HepG2 (cell line): Measurements from ENCODE around the gene NARF. TPM values are rescaled to one million over a fixed set of nuclear protein-coding genes. Genes with fewer than 3 reads are reported as not detected.

ENCODE experiments used
- FOXK2 ChIP-seq: fragments of 450-650 bp; IDR thresholded peaks from 2 replicates; pipeline ENCODE4 v1.6.1; 2016
- GABPA ChIP-seq, 2 experiments: IDR thresholded peaks; 2 replicates each; pipeline ENCODE4 v1.6.1; 2011 to 2016; ENCODE audit warnings: low read depth in 2 of 2, low read length in 1 of 2, missing biosample characterization in 1 of 2, missing genetic modification characterization in 1 of 2
- GLI4 ChIP-seq: sonication (generic); formaldehyde crosslinking; IDR thresholded peaks from 2 replicates; pipeline ENCODE4 v1.5.1; 2020; ENCODE audit warnings: missing genetic modification reagents, mild to moderate bottlenecking, moderate library complexity, borderline replicate concordance
- HNRNPH1 ChIP-seq: fragments of 200-400 bp; formaldehyde crosslinking; optimal IDR thresholded peaks from 2 replicates; pipeline ENCODE3; 2017; ENCODE audit warnings: mild to moderate bottlenecking, low read depth, low read length
- HNRNPK ChIP-seq: fragments of 200-400 bp; formaldehyde crosslinking; IDR thresholded peaks from 2 replicates; pipeline ENCODE4 v1.6.1; 2018; ENCODE audit warnings: low read length, low read depth, moderate library complexity, mild to moderate bottlenecking; ENCODE audit not compliant: poor library complexity, severe bottlenecking
- KLF6 ChIP-seq: IDR thresholded peaks from 2 replicates; pipeline ENCODE4 v1.8.0; 2016; ENCODE audit warnings: missing biosample characterization, missing genetic modification reagents
- MED8 ChIP-seq: sonication (generic); formaldehyde crosslinking; IDR thresholded peaks from 2 replicates; pipeline ENCODE4 v1.8.1; 2023; ENCODE audit warnings: mild to moderate bottlenecking, missing genetic modification reagents; ENCODE audit not compliant: insufficient replicate concordance
- NR2F1 ChIP-seq, 2 experiments: fragments of 450-650 bp in 1 of 2; formaldehyde crosslinking in 1 of 2; IDR thresholded peaks; 2 replicates each; pipeline versions ENCODE4 v1.5.0 to v1.6.1; 2016 to 2020; ENCODE audit warnings: mild to moderate bottlenecking in 1 of 2, missing compliant biosample characterization in 1 of 2, missing genetic modification reagents in 1 of 2, moderate library complexity in 1 of 2
- TOPORS ChIP-seq: sonication (generic); formaldehyde crosslinking; IDR thresholded peaks from 2 replicates; pipeline ENCODE4 v1.8.0; 2023; ENCODE audit warnings: mild to moderate bottlenecking, missing genetic modification reagents
- ZBTB8A ChIP-seq: sonication (generic); formaldehyde crosslinking; IDR thresholded peaks from 2 replicates; pipeline ENCODE4 v1.4.0; 2020; ENCODE audit warnings: mild to moderate bottlenecking, low read depth, missing genetic modification reagents, borderline replicate concordance
- ZMYM4 ChIP-seq: sonication (generic); formaldehyde crosslinking; IDR thresholded peaks from 2 replicates; pipeline ENCODE4 v1.8.1; 2023; ENCODE audit warnings: mild to moderate bottlenecking, missing genetic modification reagents
- ZNF3 ChIP-seq: IDR thresholded peaks from 2 replicates; pipeline ENCODE4 v1.7.0; 2017; ENCODE audit warnings: inconsistent platforms
- ZNF331 ChIP-seq: sonication (generic); formaldehyde crosslinking; IDR thresholded peaks from 2 replicates; pipeline ENCODE4 v1.4.0; 2020; ENCODE audit warnings: missing genetic modification reagents
- ZNF543 ChIP-seq: sonication (generic); formaldehyde crosslinking; IDR thresholded peaks from 2 replicates; pipeline ENCODE4 v1.4.0; 2020; ENCODE audit warnings: mild to moderate bottlenecking, missing genetic modification reagents
- ZNF629 ChIP-seq: sonication (generic); formaldehyde crosslinking; conservative IDR thresholded peaks from 2 replicates; pipeline ENCODE4 v1.5.0; 2020; ENCODE audit warnings: missing genetic modification reagents
- ZNF674 ChIP-seq: sonication (generic); formaldehyde crosslinking; IDR thresholded peaks from 2 replicates; pipeline ENCODE4 v1.5.0; 2020; ENCODE audit warnings: low read depth, mild to moderate bottlenecking, missing genetic modification reagents
- ZNF7 ChIP-seq: IDR thresholded peaks from 2 replicates; pipeline ENCODE4 v1.6.1; 2016; ENCODE audit warnings: missing biosample characterization, missing genetic modification reagents
- ZNF746 ChIP-seq: sonication (generic); formaldehyde crosslinking; IDR thresholded peaks from 2 replicates; pipeline ENCODE4 v1.8.0; 2022; ENCODE audit warnings: mild to moderate bottlenecking, missing genetic modification reagents
- ZNF775 ChIP-seq: sonication (generic); formaldehyde crosslinking; IDR thresholded peaks from 2 replicates; pipeline ENCODE4 v1.4.0; 2020; ENCODE audit warnings: missing genetic modification reagents, mild to moderate bottlenecking, moderate library complexity, borderline replicate concordance
- ZNF790 ChIP-seq: sonication (generic); formaldehyde crosslinking; IDR thresholded peaks from 2 replicates; pipeline ENCODE4 v1.8.0; 2022; ENCODE audit warnings: missing genetic modification reagents, mild to moderate bottlenecking, borderline replicate concordance
- polyA plus RNA-seq, 8 experiments: library from polyadenylated mRNA; depleted of rRNA in 3 of 8; stranded (reverse) in 7 of 8; unstranded in 1 of 8; fragments of >200 nt; fragmentation: Illumina TruSeq in 4 of 8; extraction: Trizol in 4 of 8; gene quantifications; 2 replicates each; pipeline versions ENCODE4 v1.2.1 to v1.2.3, GENCODE V29; 2011 to 2016; ENCODE audit warnings: low read depth in 4 of 8, missing spikeins in 1 of 8, mixed read lengths in 1 of 8; ENCODE audit not compliant: insufficient read depth in 1 of 8
- total RNA-seq, 5 experiments: library from RNA; depleted of rRNA; stranded (reverse); fragments of >200 nt; fragmentation: Illumina TruSeq; extraction: Trizol; gene quantifications; 2 replicates each; pipeline ENCODE4 v1.2.3, GENCODE V29; 2016; ENCODE audit warnings: low read depth in 1 of 5
- TF ChIP-seq, protein P1 (sequence below): conservative IDR thresholded peaks from 2 replicates; pipeline ENCODE4 v1.6.1; 2018; ENCODE audit warnings: missing genetic modification reagents
- TF ChIP-seq, protein P2 (sequence below): sonication (generic); formaldehyde crosslinking; IDR thresholded peaks from 2 replicates; pipeline ENCODE4 v1.4.0; 2020; ENCODE audit warnings: missing genetic modification reagents, mild to moderate bottlenecking, borderline replicate concordance
- TF ChIP-seq, protein P3 (sequence below): sonication (generic); formaldehyde crosslinking; IDR thresholded peaks from 2 replicates; pipeline ENCODE4 v1.5.0; 2020; ENCODE audit warnings: missing genetic modification reagents, mild to moderate bottlenecking, borderline replicate concordance

The NARF gene
- total and polyA plus RNA-seq, 2 of the 13 experiments (the other 11 are each of a cell fraction or from before 2014, with no cell fraction given) = 61.1 to 144 TPM

DNA sequence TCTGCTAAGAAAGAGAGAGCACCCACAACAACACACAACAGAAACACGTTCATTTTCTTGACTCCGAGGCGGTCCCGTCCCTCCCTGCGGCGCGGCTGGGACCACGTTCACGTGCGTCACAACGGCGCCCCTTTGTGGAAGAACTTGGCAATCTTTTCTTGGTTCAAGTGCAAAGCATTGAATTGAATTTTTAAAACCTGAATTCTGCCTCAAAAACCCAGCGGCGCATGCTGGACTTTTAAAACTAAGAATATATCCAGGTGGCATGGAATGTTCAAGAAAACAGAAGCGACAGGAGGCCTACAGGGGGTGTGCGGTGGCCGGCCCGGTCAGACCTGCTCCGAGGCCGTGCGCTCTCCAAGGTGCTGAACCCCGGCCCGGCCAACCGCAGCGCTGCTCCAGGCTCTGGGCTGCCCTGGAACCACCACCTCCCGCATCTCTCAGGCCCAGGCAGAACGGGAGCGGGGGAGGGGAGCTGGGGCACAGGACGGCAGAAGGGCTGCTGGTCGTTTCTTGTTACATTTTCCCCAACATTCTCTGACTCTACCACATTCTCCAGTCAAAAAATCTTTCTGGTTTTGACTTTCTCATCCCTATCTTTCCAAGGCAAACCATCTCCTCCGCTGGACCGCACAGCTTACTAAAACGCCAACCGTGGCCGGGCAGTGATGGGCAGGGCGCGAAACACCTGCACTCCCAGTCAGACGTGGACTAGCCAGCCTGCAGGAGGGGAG, 43.8 kb upstream of the NARF start (continued):
- TF ChIP-seq KLF6 (CRISPR knock-in tag) = peak; percentile 99
- no peak for TF ChIP-seq ZBTB8A (CRISPR knock-in tag)
- 0 out of 2 replicates have a peak, but pooled peaks have one; percentile 24 for TF ChIP-seq ZNF629 (CRISPR knock-in tag)
- TF ChIP-seq MED8 (CRISPR knock-in tag) = peak; percentile 47
- 0 out of 2 replicates have a peak, but pooled peaks have one; percentile 54 for TF ChIP-seq ZNF674 (CRISPR knock-in tag)
- TF ChIP-seq HNRNPK = no peak
- TF ChIP-seq, protein P1, sequence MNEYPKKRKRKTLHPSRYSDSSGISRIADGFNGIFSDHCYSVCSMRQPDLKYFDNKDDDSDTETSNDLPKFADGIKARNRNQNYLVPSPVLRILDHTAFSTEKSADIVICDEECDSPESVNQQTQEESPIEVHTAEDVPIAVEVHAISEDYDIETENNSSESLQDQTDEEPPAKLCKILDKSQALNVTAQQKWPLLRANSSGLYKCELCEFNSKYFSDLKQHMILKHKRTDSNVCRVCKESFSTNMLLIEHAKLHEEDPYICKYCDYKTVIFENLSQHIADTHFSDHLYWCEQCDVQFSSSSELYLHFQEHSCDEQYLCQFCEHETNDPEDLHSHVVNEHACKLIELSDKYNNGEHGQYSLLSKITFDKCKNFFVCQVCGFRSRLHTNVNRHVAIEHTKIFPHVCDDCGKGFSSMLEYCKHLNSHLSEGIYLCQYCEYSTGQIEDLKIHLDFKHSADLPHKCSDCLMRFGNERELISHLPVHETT (CRISPR knock-in tag) = peak; percentile 85
- peak; percentile 97; the same call in 1 of the 2 replicates for TF ChIP-seq GLI4 (CRISPR knock-in tag)
- TF ChIP-seq ZNF331 (CRISPR knock-in tag) = peak; percentile 97
- TF ChIP-seq NR2F1 (CRISPR knock-in tag; IDR thresholded peaks at IDR 0.05) = peak in 1 of 2 experiments; percentile 52; a peak in 1 of 4 replicates
- TF ChIP-seq, protein P2, sequence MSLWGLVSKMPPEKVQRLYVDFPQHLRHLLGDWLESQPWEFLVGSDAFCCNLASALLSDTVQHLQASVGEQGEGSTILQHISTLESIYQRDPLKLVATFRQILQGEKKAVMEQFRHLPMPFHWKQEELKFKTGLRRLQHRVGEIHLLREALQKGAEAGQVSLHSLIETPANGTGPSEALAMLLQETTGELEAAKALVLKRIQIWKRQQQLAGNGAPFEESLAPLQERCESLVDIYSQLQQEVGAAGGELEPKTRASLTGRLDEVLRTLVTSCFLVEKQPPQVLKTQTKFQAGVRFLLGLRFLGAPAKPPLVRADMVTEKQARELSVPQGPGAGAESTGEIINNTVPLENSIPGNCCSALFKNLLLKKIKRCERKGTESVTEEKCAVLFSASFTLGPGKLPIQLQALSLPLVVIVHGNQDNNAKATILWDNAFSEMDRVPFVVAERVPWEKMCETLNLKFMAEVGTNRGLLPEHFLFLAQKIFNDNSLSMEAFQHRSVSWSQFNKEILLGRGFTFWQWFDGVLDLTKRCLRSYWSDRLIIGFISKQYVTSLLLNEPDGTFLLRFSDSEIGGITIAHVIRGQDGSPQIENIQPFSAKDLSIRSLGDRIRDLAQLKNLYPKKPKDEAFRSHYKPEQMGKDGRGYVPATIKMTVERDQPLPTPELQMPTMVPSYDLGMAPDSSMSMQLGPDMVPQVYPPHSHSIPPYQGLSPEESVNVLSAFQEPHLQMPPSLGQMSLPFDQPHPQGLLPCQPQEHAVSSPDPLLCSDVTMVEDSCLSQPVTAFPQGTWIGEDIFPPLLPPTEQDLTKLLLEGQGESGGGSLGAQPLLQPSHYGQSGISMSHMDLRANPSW = peak; percentile 73; the same call in 1 of the 2 replicates
- TF ChIP-seq FOXK2 = no peak
- no peak for TF ChIP-seq GABPA (IDR thresholded peaks at IDR 0.05; ENCODE audit: low read depth, low read length)
- no peak for TF ChIP-seq GABPA (CRISPR knock-in tag; IDR thresholded peaks at IDR 0.05; ENCODE audit: low read depth)
- no peak for TF ChIP-seq ZNF3 (CRISPR knock-in tag)
- TF ChIP-seq, protein P3, sequence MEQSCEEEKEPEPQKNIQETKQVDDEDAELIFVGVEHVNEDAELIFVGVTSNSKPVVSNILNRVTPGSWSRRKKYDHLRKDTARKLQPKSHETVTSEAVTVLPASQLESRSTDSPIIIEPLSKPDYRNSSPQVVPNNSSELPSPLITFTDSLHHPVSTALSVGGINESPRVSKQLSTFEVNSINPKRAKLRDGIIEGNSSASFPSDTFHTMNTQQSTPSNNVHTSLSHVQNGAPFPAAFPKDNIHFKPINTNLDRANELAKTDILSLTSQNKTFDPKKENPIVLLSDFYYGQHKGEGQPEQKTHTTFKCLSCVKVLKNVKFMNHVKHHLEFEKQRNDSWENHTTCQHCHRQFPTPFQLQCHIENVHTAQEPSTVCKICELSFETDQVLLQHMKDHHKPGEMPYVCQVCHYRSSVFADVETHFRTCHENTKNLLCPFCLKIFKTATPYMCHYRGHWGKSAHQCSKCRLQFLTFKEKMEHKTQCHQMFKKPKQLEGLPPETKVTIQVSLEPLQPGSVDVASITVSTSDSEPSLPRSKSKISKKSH (CRISPR knock-in tag) = peak; percentile 40; the same call in 1 of the 2 replicates
- peak; percentile 51; the same call in 1 of the 2 replicates for TF ChIP-seq ZNF7
- no peak for TF ChIP-seq HNRNPH1
- TF ChIP-seq ZNF775 (CRISPR knock-in tag) = no peak
- peak; percentile 78; the same call in 1 of the 2 replicates for TF ChIP-seq ZNF790
- TF ChIP-seq ZMYM4 (CRISPR knock-in tag) = peak; percentile 58
- TF ChIP-seq ZNF543 (CRISPR knock-in tag) = peak; percentile 81
- peak; percentile 94 for TF ChIP-seq TOPORS (CRISPR knock-in tag)
- TF ChIP-seq ZNF746 (CRISPR knock-in tag) = peak; percentile 55; the same call in 1 of the 2 replicates
